ENCODE measurements around the gene SIDT1. TPM values are rescaled to one million over a fixed set of nuclear protein-coding genes. Genes with fewer than 3 reads are reported as not detected.

The SIDT1 gene
- total RNA-seq, 1 experiment from 2014 or later = not detected

- Histone ChIP-seq H3K23ac (ENCODE audit: insufficient read length, low read depth, low read length) (no peak overlapping the region), H4K91ac (ENCODE audit: insufficient read length, low read depth, low read length) (no peak overlapping the region), H4K20me1 (ENCODE audit: control insufficient read depth, insufficient read depth, insufficient read length) (no peaks in the 10 kb centered on the region), H3K27me3 (ENCODE audit: insufficient read depth, low read length) (no peaks in the 10 kb centered on the region), H3K27ac (ENCODE audit: insufficient read length, low read depth, low read length) (no peak overlapping the region), H3K14ac (ENCODE audit: insufficient read depth, low read length) (no peak overlapping the region), H3K79me1 (ENCODE audit: insufficient read depth, low read depth, low read length, poor library complexity, severe bottlenecking) (no peaks in the 10 kb centered on the region), H4K5ac (ENCODE audit: insufficient read length, low read depth, low read length) (no peak overlapping the region), H3K23me2 (ENCODE audit: insufficient read length, low read depth, low read length, poor library complexity, severe bottlenecking) (no peaks in the 10 kb centered on the region), H3K9me3 (ENCODE audit: control insufficient read depth, low read depth, low read length) (no peaks in the 10 kb centered on the region), H2AK5ac (ENCODE audit: insufficient read length, low read length) (no peak overlapping the region), H3K79me2 (ENCODE audit: insufficient read depth, low read length) (no peaks in the 10 kb centered on the region), H2BK20ac (ENCODE audit: low read depth, low read length, poor library complexity, severe bottlenecking) (no peak overlapping the region), H4K8ac (replicated peaks; ENCODE audit: insufficient read length, low read depth, low read length) (no peak overlapping the region), H3K4ac (ENCODE audit: low read depth, low read length) (no peak overlapping the region), H2BK5ac (ENCODE audit: insufficient read length, low read length) (no peak overlapping the region), H2AFZ (ENCODE audit: low read length) (no peak overlapping the region), H2BK15ac (ENCODE audit: low read depth, low read length) (no peak overlapping the region), H3T11ph (ENCODE audit: low read length) (no peak overlapping the region), H3K18ac (ENCODE audit: insufficient read length, low read depth, low read length) (no peak overlapping the region), H3K4me2 (ENCODE audit: insufficient read depth, insufficient read length, low read length) (no peak overlapping the region), H3K4me1 (ENCODE audit: insufficient read depth, low read length) (no peaks in the 10 kb centered on the region), H3K9ac (ENCODE audit: extremely low read depth, insufficient read length, low read length) (no peak overlapping the region), H3K56ac (ENCODE audit: insufficient read length, low read depth, low read length) (no peak overlapping the region), H2BK12ac (ENCODE audit: insufficient read length, low read depth, low read length) (no peak overlapping the region), H2BK120ac (ENCODE audit: low read depth, low read length, poor library complexity, severe bottlenecking) (no peak overlapping the region)
- no peak overlapping the region for H3K27ac Mint-ChIP-seq
- TF ChIP-seq, protein P1, sequence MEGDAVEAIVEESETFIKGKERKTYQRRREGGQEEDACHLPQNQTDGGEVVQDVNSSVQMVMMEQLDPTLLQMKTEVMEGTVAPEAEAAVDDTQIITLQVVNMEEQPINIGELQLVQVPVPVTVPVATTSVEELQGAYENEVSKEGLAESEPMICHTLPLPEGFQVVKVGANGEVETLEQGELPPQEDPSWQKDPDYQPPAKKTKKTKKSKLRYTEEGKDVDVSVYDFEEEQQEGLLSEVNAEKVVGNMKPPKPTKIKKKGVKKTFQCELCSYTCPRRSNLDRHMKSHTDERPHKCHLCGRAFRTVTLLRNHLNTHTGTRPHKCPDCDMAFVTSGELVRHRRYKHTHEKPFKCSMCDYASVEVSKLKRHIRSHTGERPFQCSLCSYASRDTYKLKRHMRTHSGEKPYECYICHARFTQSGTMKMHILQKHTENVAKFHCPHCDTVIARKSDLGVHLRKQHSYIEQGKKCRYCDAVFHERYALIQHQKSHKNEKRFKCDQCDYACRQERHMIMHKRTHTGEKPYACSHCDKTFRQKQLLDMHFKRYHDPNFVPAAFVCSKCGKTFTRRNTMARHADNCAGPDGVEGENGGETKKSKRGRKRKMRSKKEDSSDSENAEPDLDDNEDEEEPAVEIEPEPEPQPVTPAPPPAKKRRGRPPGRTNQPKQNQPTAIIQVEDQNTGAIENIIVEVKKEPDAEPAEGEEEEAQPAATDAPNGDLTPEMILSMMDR (conservative IDR thresholded peaks at IDR 0.05) = no peak
- H3K4me1 Mint-ChIP-seq = peaks cover 0 to 4% of the 10 kb centered on the region in 2 experiments; a peak in 2 of 4 replicates
- peaks cover 0 to 7% of the 10 kb centered on the region in 2 experiments; a peak in 1 of 5 replicates for H3K9me3 Mint-ChIP-seq
- no peak for DNase-seq
- no peak overlapping the region for H3K4me3 Mint-ChIP-seq
- peaks cover 0 to 7% (median 6%) of the 10 kb centered on the region in 3 experiments; a peak in 3 of 7 replicates for H3K36me3 Mint-ChIP-seq (ENCODE audit: insufficient read depth in 1 of 3, low read depth in 3 of 3)
- WGBS (ENCODE audit: extremely low coverage, insufficient read length, low lambda C conversion rate) = no CpG with 5 or more reads among the region's 3 CpGs
- no peaks in the 10 kb centered on the region for H3K27me3 Mint-ChIP-seq (ENCODE audit: low read depth)
Observed at GRCh38 chr3:113505867-113506266, 26.5 kb upstream of the SIDT1 start.

Data from H9 (cell line).